ENCODE results near the gene TRPV5. TPM values are rescaled to one million over a fixed set of nuclear protein-coding genes. Genes with fewer than 3 reads are reported as not detected.

The TRPV5 gene
- polyA plus RNA-seq, 2 of the 4 experiments (the other 2 are of a cell fraction): not detected

DNA sequence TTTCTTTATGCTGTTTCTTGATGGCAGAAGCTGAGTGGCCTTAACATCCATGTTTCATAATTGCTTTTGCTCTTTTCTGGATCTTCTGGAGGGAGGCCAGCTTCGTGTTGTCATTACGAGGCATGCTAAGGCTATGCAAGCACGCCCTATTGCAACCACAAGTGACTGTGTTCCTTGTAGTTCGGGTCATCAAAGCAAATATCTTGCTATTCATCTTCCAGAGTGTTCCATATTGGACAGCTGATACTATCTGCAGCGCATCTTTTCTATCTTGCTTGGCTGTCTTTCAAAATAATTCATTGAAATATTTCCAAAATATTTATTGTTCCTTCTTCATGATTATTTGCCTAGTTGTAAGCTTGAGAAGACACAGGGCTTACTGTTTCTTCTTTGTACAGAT lies 73.7 kb downstream of the TRPV5 start:
- no peaks in the 10 kb centered on the region for H3K4me1 ChIP-seq
- ChIA-PET CTCF (interaction anchor here (0.9 to 1.2 kb wide), 2 partner anchors 9 to 325 kb away, joined by 3 to 4 read pairs; no protein-coding TSS in a partner anchor), POLR2A (no interaction called here)
- no peak for FAIRE-seq
- H3K9me3 ChIP-seq: no peaks in the 10 kb centered on the region
- H3K4me3 ChIP-seq: no peak overlapping the region
- WGBS (ENCODE audit: missing lambda C conversion rate): 6% methylated on average over 5 of the region's 5 CpGs
- no peak overlapping the region for H3K27ac ChIP-seq
- H3K4me2 ChIP-seq: no peak overlapping the region
- peak in 1 of 2 experiments; percentile 11 for DNase-seq (ENCODE audit: low read depth in 1 of 2, low spot score in 1 of 2)
- TF ChIP-seq CTCF (IDR thresholded peaks at IDR 0.05) (no peak), CBX2 (IDR thresholded peaks at IDR 0.05; ENCODE audit: borderline replicate concordance, low read depth) (no peak), CEBPB (IDR thresholded peaks at IDR 0.05) (no peak), HOXB5 (CRISPR knock-in tag; IDR thresholded peaks at IDR 0.05) (no peak), HES2 (IDR thresholded peaks at IDR 0.05) (no peak), ATOH8 (CRISPR knock-in tag; IDR thresholded peaks at IDR 0.05; ENCODE audit: low read depth) (no peak), MYC (IDR thresholded peaks at IDR 0.05; ENCODE audit: borderline replicate concordance, low read length) (no peak), GATA3 (IDR thresholded peaks at IDR 0.05; ENCODE audit: borderline replicate concordance) (no peak), SREBF2 (IDR thresholded peaks at IDR 0.05) (no peak), ELK1 (IDR thresholded peaks at IDR 0.05; ENCODE audit: low read depth, low read length) (no peak), BHLHE40 (IDR thresholded peaks at IDR 0.05; ENCODE audit: low read depth, low read length) (no peak), JUNB (IDR thresholded peaks at IDR 0.05) (no peak)
- TF ChIP-seq, protein P1, sequence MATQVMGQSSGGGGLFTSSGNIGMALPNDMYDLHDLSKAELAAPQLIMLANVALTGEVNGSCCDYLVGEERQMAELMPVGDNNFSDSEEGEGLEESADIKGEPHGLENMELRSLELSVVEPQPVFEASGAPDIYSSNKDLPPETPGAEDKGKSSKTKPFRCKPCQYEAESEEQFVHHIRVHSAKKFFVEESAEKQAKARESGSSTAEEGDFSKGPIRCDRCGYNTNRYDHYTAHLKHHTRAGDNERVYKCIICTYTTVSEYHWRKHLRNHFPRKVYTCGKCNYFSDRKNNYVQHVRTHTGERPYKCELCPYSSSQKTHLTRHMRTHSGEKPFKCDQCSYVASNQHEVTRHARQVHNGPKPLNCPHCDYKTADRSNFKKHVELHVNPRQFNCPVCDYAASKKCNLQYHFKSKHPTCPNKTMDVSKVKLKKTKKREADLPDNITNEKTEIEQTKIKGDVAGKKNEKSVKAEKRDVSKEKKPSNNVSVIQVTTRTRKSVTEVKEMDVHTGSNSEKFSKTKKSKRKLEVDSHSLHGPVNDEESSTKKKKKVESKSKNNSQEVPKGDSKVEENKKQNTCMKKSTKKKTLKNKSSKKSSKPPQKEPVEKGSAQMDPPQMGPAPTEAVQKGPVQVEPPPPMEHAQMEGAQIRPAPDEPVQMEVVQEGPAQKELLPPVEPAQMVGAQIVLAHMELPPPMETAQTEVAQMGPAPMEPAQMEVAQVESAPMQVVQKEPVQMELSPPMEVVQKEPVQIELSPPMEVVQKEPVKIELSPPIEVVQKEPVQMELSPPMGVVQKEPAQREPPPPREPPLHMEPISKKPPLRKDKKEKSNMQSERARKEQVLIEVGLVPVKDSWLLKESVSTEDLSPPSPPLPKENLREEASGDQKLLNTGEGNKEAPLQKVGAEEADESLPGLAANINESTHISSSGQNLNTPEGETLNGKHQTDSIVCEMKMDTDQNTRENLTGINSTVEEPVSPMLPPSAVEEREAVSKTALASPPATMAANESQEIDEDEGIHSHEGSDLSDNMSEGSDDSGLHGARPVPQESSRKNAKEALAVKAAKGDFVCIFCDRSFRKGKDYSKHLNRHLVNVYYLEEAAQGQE (IDR thresholded peaks at IDR 0.05): no peak
- no peak for ATAC-seq

DNA sequence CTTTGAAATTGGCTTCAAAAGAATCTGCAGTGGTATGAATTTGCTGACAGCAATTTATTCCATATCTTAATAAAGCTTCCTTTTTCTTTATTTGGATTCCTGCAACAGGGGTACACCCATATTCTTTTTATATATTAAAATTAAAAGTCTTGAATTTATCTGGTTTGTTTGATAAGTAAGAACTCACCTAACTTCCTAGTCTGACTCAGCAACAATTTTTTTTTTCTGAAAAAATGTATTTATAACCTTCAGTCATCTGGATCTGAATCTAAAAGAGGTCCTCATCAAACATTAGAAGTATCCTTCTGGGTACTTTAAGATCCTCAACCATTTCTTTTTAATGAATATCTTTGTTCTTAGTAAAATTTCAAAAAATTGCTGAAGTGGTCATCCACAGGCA lies 74.1 kb downstream of the TRPV5 start:
- Histone ChIP-seq H3K27ac (no peak overlapping the region), H3K4me2 (no peak overlapping the region), H3K4me3 (no peak overlapping the region), H3K9me3 (no peaks in the 10 kb centered on the region), H3K4me1 (no peaks in the 10 kb centered on the region)
- ChIA-PET CTCF (interaction anchor here (0.9 to 1.2 kb wide), 2 partner anchors 9 to 325 kb away, joined by 3 to 4 read pairs; no protein-coding TSS in a partner anchor), POLR2A (no interaction called here)
- TF ChIP-seq FOXS1 (CRISPR knock-in tag; IDR thresholded peaks at IDR 0.05): no peak
- no peak for TF ChIP-seq KDM5A (IDR thresholded peaks at IDR 0.05)
- TF ChIP-seq PHF8 (IDR thresholded peaks at IDR 0.05; ENCODE audit: borderline replicate concordance, low read depth): no peak
- TF ChIP-seq, protein P1 (IDR thresholded peaks at IDR 0.05): no peak
- DNase-seq (ENCODE audit: low read depth in 1 of 2, low spot score in 1 of 2) (no peak), ATAC-seq (no peak), FAIRE-seq (no peak)

Measured in A549 (cell line).